Astrocyte (in vitro differentiated cells and primary cell): ENCODE measurements around the gene TENM4. TPM values are rescaled to one million over a fixed set of nuclear protein-coding genes. Genes with fewer than 3 reads are reported as not detected.

ENCODE experiments used
- DNase-seq: peaks from one replicate; pipeline ENCODE4 v3.0.0-alpha.2; 2010; ENCODE audit warnings: low read depth
- FAIRE-seq: peaks from 2 replicates; lab custom pipeline; 2011; peaks lifted over from hg19 to GRCh38; lab: Jason Lieb, UNC
- H2AFZ ChIP-seq: 2 replicates; pipeline ENCODE4 v1.6.0; 2012; ENCODE audit warnings: low read depth, low read length, inconsistent platforms
- H3K27ac ChIP-seq: 2 replicates; pipeline ENCODE4 v1.5.1; 2011; ENCODE audit warnings: low read depth, low read length, inconsistent platforms
- H3K27me3 ChIP-seq: 2 replicates; pipeline ENCODE4 v1.6.0; 2011; ENCODE audit warnings: low read length, inconsistent platforms; ENCODE audit not compliant: insufficient read depth
- H3K36me3 ChIP-seq: 2 replicates; pipeline ENCODE4 v1.5.1; 2011; ENCODE audit warnings: low read length, inconsistent platforms; ENCODE audit not compliant: insufficient read depth
- H3K4me1 ChIP-seq: 2 replicates; pipeline ENCODE4 v1.5.1; 2011; ENCODE audit warnings: low read length, inconsistent platforms; ENCODE audit not compliant: insufficient read depth
- H3K4me2 ChIP-seq: 2 replicates; pipeline ENCODE4 v1.6.0; 2012; ENCODE audit warnings: low read length, inconsistent platforms
- H3K4me3 ChIP-seq: 2 replicates; pipeline ENCODE4 v1.5.1; 2011; ENCODE audit warnings: low read depth, mild to moderate bottlenecking, low read length, inconsistent platforms; ENCODE audit not compliant: insufficient read depth
- H3K79me2 ChIP-seq: 2 replicates; pipeline ENCODE4 v1.6.0; 2012; ENCODE audit warnings: mild to moderate bottlenecking, low read length, inconsistent platforms; ENCODE audit not compliant: insufficient read depth
- H3K9ac ChIP-seq: 2 replicates; pipeline ENCODE4 v1.6.0; 2012; ENCODE audit warnings: mild to moderate bottlenecking, low read length, inconsistent platforms
- H3K9me3 ChIP-seq: 2 replicates; pipeline ENCODE4 v1.5.1; 2012; ENCODE audit warnings: low read depth, mild to moderate bottlenecking, low read length, inconsistent platforms; ENCODE audit not compliant: insufficient read depth
- H4K20me1 ChIP-seq: 2 replicates; pipeline ENCODE4 v1.6.0; 2012; ENCODE audit warnings: low read length, inconsistent platforms; ENCODE audit not compliant: insufficient read depth
- H3K27ac Mint-ChIP-seq: one replicate; pipeline ENCODE4 v1.8.0; 2021; ENCODE audit warnings: mild to moderate bottlenecking, mixed read lengths; ENCODE audit not compliant: unreplicated experiment
- H3K27me3 Mint-ChIP-seq: one replicate; pipeline ENCODE4 v1.8.0; 2021; ENCODE audit warnings: low read depth, mixed read lengths; ENCODE audit not compliant: unreplicated experiment
- H3K36me3 Mint-ChIP-seq: one replicate; pipeline ENCODE4 v1.8.0; 2021; ENCODE audit warnings: low read depth, mixed read lengths; ENCODE audit not compliant: unreplicated experiment
- H3K4me1 Mint-ChIP-seq: one replicate; pipeline ENCODE4 v1.8.0; 2021; ENCODE audit warnings: low read depth, mixed read lengths; ENCODE audit not compliant: unreplicated experiment
- H3K4me3 Mint-ChIP-seq: one replicate; pipeline ENCODE4 v1.8.0; 2021; ENCODE audit warnings: mild to moderate bottlenecking, moderate library complexity, mixed read lengths; ENCODE audit not compliant: unreplicated experiment
- H3K9me3 Mint-ChIP-seq: one replicate; pipeline ENCODE4 v1.8.0; 2021; ENCODE audit warnings: mild to moderate bottlenecking, mixed read lengths; ENCODE audit not compliant: unreplicated experiment
- CTCF ChIP-seq: IDR thresholded peaks from 2 replicates; pipeline ENCODE4 v1.5.1; 2011; ENCODE audit warnings: low read depth, mild to moderate bottlenecking, inconsistent platforms, low read length, moderate library complexity; ENCODE audit not compliant: insufficient read depth
- EZH2 ChIP-seq: IDR thresholded peaks from 2 replicates; pipeline ENCODE4 v1.6.1; 2012; ENCODE audit warnings: mild to moderate bottlenecking, low read length, inconsistent platforms; ENCODE audit not compliant: insufficient read depth
- total RNA-seq: library from RNA; stranded (reverse); gene quantifications from 2 replicates; pipeline ENCODE4 v1.2.1, GENCODE V29; 2021

TENM4 gene
- total RNA-seq, 1 donor from 2014 or later = 7.5 TPM

GRCh38 chr11:79409330-79409729, 31.5 kb downstream of the TENM4 start:
- no peak for FAIRE-seq
- H3K9me3 Mint-ChIP-seq = no peaks in the 10 kb centered on the region
- no peak for DNase-seq
- Histone ChIP-seq H3K79me2 (peaks cover 32% of the 10 kb centered on the region), H3K4me3 (no peak overlapping the region), H3K4me2 (no peak overlapping the region), H3K9me3 (no peaks in the 10 kb centered on the region), H3K27ac (no peak overlapping the region), H3K27me3 (no peaks in the 10 kb centered on the region), H3K36me3 (no peaks in the 10 kb centered on the region), H3K4me1 (peaks cover 22% of the 10 kb centered on the region), H2AFZ (no peak overlapping the region), H3K9ac (no peak overlapping the region), H4K20me1 (no peaks in the 10 kb centered on the region)
- H3K4me1 Mint-ChIP-seq = peaks cover 17% of the 10 kb centered on the region
- no peak overlapping the region for H3K27ac Mint-ChIP-seq
- H3K36me3 Mint-ChIP-seq = no peaks in the 10 kb centered on the region
- TF ChIP-seq CTCF (no peak), EZH2 (no peak)
- no peaks in the 10 kb centered on the region for H3K27me3 Mint-ChIP-seq
- no peak overlapping the region for H3K4me3 Mint-ChIP-seq

DNA sequence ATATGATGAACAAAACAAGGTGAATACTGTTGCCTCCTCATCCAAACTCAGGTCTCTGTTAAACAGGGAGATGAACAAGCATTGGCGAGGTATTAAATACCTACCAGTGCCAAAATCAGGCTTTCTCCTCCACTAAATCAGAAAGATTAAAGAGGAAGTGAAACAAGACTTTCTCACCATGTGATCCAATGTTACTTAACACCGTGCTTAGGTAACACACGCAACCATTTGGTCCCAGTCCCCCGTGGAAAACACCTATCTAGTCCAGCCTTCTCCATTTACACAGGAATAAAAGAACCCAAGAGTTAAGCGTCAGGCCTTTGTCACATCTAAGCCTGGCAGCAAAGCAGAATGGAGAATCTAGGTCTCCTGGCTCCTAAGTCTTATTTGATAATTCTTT, 34.5 kb downstream of the TENM4 start:
- H3K9me3 Mint-ChIP-seq = no peaks in the 10 kb centered on the region
- H4K20me1 ChIP-seq = no peaks in the 10 kb centered on the region
- H3K36me3 ChIP-seq = no peaks in the 10 kb centered on the region
- TF ChIP-seq EZH2 = no peak
- TF ChIP-seq CTCF = no peak
- no peaks in the 10 kb centered on the region for H3K9me3 ChIP-seq
- no peak overlapping the region for H3K4me3 ChIP-seq
- no peak overlapping the region for H3K4me2 ChIP-seq
- no peak overlapping the region for H3K9ac ChIP-seq
- no peak overlapping the region for H3K27ac Mint-ChIP-seq
- H3K36me3 Mint-ChIP-seq = no peaks in the 10 kb centered on the region
- H3K27me3 Mint-ChIP-seq = peaks cover 2% of the 10 kb centered on the region
- no peaks in the 10 kb centered on the region for H3K27me3 ChIP-seq
- no peak overlapping the region for H2AFZ ChIP-seq
- H3K4me1 Mint-ChIP-seq = peaks cover 3% of the 10 kb centered on the region
- no peak overlapping the region for H3K4me3 Mint-ChIP-seq
- peaks cover 21% of the 10 kb centered on the region for H3K79me2 ChIP-seq
- no peaks in the 10 kb centered on the region for H3K4me1 ChIP-seq
- DNase-seq = no peak
- FAIRE-seq = no peak
- H3K27ac ChIP-seq = no peak overlapping the region

- no peaks in the 10 kb centered on the region for H3K4me1 ChIP-seq
- H2AFZ ChIP-seq = no peak overlapping the region
- no peaks in the 10 kb centered on the region for H3K36me3 ChIP-seq
- Mint-ChIP-seq H3K36me3 (no peaks in the 10 kb centered on the region), H3K9me3 (no peaks in the 10 kb centered on the region), H3K4me1 (peaks cover 3% of the 10 kb centered on the region), H3K27ac (no peak overlapping the region), H3K4me3 (no peak overlapping the region), H3K27me3 (peaks cover 2% of the 10 kb centered on the region)
- H3K27ac ChIP-seq = no peak overlapping the region
- no peak overlapping the region for H3K4me3 ChIP-seq
- no peak for FAIRE-seq
- H3K9ac ChIP-seq = no peak overlapping the region
- H3K27me3 ChIP-seq = no peaks in the 10 kb centered on the region
- H3K9me3 ChIP-seq = no peaks in the 10 kb centered on the region
- DNase-seq = no peak
- H3K4me2 ChIP-seq = no peak overlapping the region
- H3K79me2 ChIP-seq = peaks cover 8% of the 10 kb centered on the region
- TF ChIP-seq EZH2 (no peak), CTCF (no peak)
- no peaks in the 10 kb centered on the region for H4K20me1 ChIP-seq
Measured at GRCh38 chr11:79404806-79405205, 36.0 kb downstream of the TENM4 start.
